HepG2 (cell line): Measurements from ENCODE around the gene CYB5D1. TPM values are rescaled to one million over a fixed set of nuclear protein-coding genes. Genes with fewer than 3 reads are reported as not detected.

Experiments used
- AHDC1 ChIP-seq: sonication (generic); formaldehyde crosslinking; IDR thresholded peaks from 2 replicates; pipeline ENCODE4 v1.5.1; 2020; ENCODE audit warnings: mild to moderate bottlenecking, missing genetic modification reagents, borderline replicate concordance
- CERS6 ChIP-seq: sonication (generic); formaldehyde crosslinking; IDR thresholded peaks from 2 replicates; pipeline ENCODE4 v1.5.0; 2020; ENCODE audit warnings: missing genetic modification reagents
- FOSL1 ChIP-seq: sonication (generic); formaldehyde crosslinking; IDR thresholded peaks from 2 replicates; pipeline ENCODE4 v1.9.0; 2021; ENCODE audit warnings: missing genetic modification reagents, borderline replicate concordance
- MLX ChIP-seq: IDR thresholded peaks from 2 replicates; pipeline ENCODE4 v1.6.1; 2016
- MXD4 ChIP-seq: IDR thresholded peaks from 2 replicates; pipeline ENCODE4 v1.6.1; 2016; ENCODE audit warnings: mild to moderate bottlenecking, missing biosample characterization, missing genetic modification reagents
- MYPOP ChIP-seq: sonication (generic); formaldehyde crosslinking; IDR thresholded peaks from 2 replicates; pipeline ENCODE4 v1.8.1; 2023; ENCODE audit warnings: mild to moderate bottlenecking, moderate library complexity, missing genetic modification reagents
- NFRKB ChIP-seq: fragments of 450-650 bp; IDR thresholded peaks from 2 replicates; pipeline ENCODE4 v1.6.1; 2017
- PHF8 ChIP-seq: sonication (generic); formaldehyde crosslinking; IDR thresholded peaks from 2 replicates; pipeline ENCODE4 v1.5.0; 2020; ENCODE audit warnings: missing genetic modification reagents
- PRDM10 ChIP-seq: sonication (generic); formaldehyde crosslinking; IDR thresholded peaks from 2 replicates; pipeline ENCODE4 v1.4.0; 2020; ENCODE audit warnings: low read depth, missing genetic modification reagents
- SP1 ChIP-seq, 2 experiments: fragments of 450-650 bp in 1 of 2; sonication (generic) in 1 of 2; formaldehyde crosslinking in 1 of 2; IDR thresholded peaks; 2 replicates each; pipeline versions ENCODE4 v1.4.0 to v1.6.1; 2016 to 2020; ENCODE audit warnings: missing genetic modification reagents in 1 of 2
- ZMYM4 ChIP-seq: sonication (generic); formaldehyde crosslinking; IDR thresholded peaks from 2 replicates; pipeline ENCODE4 v1.8.1; 2023; ENCODE audit warnings: mild to moderate bottlenecking, missing genetic modification reagents
- ZNF546 ChIP-seq: sonication (generic); formaldehyde crosslinking; conservative IDR thresholded peaks from 2 replicates; pipeline ENCODE4 v1.8.1; 2023; ENCODE audit warnings: mild to moderate bottlenecking, missing genetic modification reagents
- ZNF615 ChIP-seq: sonication (generic); formaldehyde crosslinking; IDR thresholded peaks from 2 replicates; pipeline ENCODE4 v1.5.0; 2020; ENCODE audit warnings: mild to moderate bottlenecking, missing genetic modification reagents, borderline replicate concordance
- ZNF619 ChIP-seq: sonication (generic); formaldehyde crosslinking; IDR thresholded peaks from 2 replicates; pipeline ENCODE4 v1.4.0; 2020; ENCODE audit warnings: mild to moderate bottlenecking, missing genetic modification reagents
- ZNF703 ChIP-seq: sonication (generic); formaldehyde crosslinking; IDR thresholded peaks from 2 replicates; pipeline ENCODE4 v1.5.1; 2020; ENCODE audit warnings: missing genetic modification reagents, mild to moderate bottlenecking, moderate library complexity, borderline replicate concordance
- ZNF776 ChIP-seq: sonication (generic); formaldehyde crosslinking; IDR thresholded peaks from 2 replicates; pipeline ENCODE4 v1.4.0; 2020; ENCODE audit warnings: mild to moderate bottlenecking, missing genetic modification reagents
- polyA plus RNA-seq, 8 experiments: library from polyadenylated mRNA; depleted of rRNA in 3 of 8; stranded (reverse) in 7 of 8; unstranded in 1 of 8; fragments of >200 nt; fragmentation: Illumina TruSeq in 4 of 8; extraction: Trizol in 4 of 8; gene quantifications; 2 replicates each; pipeline versions ENCODE4 v1.2.1 to v1.2.3, GENCODE V29; 2011 to 2016; ENCODE audit warnings: low read depth in 4 of 8, missing spikeins in 1 of 8, mixed read lengths in 1 of 8; ENCODE audit not compliant: insufficient read depth in 1 of 8
- total RNA-seq, 5 experiments: library from RNA; depleted of rRNA; stranded (reverse); fragments of >200 nt; fragmentation: Illumina TruSeq; extraction: Trizol; gene quantifications; 2 replicates each; pipeline ENCODE4 v1.2.3, GENCODE V29; 2016; ENCODE audit warnings: low read depth in 1 of 5

CYB5D1 gene
- total and polyA plus RNA-seq, 2 of the 13 experiments (the other 11 are each of a cell fraction or from before 2014, with no cell fraction given) = 8.9 to 17.0 TPM

GRCh38 chr17:7836596-7837407 is 21.0 kb upstream of the CYB5D1 start (continued):
- TF ChIP-seq PHF8 (no peak), ZNF703 (CRISPR knock-in tag) (peak; percentile 91; the same call in 1 of the 2 replicates), NFRKB (no peak), AHDC1 (CRISPR knock-in tag) (no peak; the same call in 1 of the 2 replicates), MXD4 (CRISPR knock-in tag) (no peak; the same call in none of the 2 replicates), MYPOP (CRISPR knock-in tag) (0 out of 2 replicates have a peak, but pooled peaks have one; percentile 77), FOSL1 (CRISPR knock-in tag) (no peak), SP1 (IDR thresholded peaks at IDR 0.05) (no peak), SP1 (CRISPR knock-in tag; IDR thresholded peaks at IDR 0.05) (peak; percentile 97), CERS6 (CRISPR knock-in tag) (no peak), ZNF546 (CRISPR knock-in tag) (no peak), ZNF776 (CRISPR knock-in tag) (peak; percentile 37; the same call in 1 of the 2 replicates), ZNF619 (CRISPR knock-in tag) (peak; percentile 81; the same call in 1 of the 2 replicates), PRDM10 (CRISPR knock-in tag) (peak; percentile 94), MLX (CRISPR knock-in tag) (peak; percentile 96), ZNF615 (CRISPR knock-in tag) (no peak), ZMYM4 (CRISPR knock-in tag) (peak; percentile 91)
